Activated CD8-positive, alpha-beta memory T cell treated with anti-CD3 and anti-CD28 coated beads, Interleukin-2, amount 50 U/mL, for 4 hours (primary cell): Measurements from ENCODE around the gene NLN.
"Not testable (repeated sequence)": the region's sequence is repeated elsewhere in the genome, so short reads cannot be mapped to it uniquely, and the experiment has no call there.

ENCODE experiments used
- DNase-seq: peaks from one replicate; pipeline ENCODE4 v3.0.0-alpha.2; 2020

The NLN gene

GRCh38 chr5:65775476-65775875, 53.5 kb downstream of the NLN start:
- no peak for DNase-seq

DNA sequence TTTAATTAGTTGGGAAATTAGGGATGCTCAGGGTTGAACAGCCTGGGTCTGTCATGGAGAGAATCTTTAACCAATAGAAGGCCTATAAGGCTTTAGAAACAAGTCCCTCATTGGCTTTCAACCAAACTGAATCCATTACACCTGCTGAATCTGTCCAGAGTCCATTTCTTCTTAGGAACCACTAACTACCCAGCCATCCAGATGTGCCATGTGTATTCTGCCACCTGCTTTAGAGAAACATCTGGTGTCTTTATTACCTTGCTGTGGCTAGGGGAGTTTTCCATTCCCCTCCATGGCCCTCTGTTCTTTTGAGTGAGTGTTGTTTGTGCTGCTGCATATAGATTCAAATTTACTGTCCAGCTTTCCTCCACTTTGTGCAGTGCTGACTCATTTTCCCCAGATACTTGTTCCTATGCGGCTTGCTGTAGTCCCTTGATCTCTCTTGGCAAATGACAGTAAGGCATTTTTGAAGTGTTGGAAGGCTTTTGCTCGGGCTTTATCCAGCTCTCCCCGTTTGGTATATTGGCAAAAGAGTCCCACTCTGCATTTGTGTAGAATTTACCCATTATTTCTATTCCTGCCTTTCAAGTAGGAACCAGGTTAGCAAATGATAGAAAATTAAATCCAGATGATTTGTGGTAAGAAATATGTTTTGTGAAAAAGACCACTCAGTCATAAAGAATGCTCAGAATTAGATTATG, 54.6 kb downstream of the NLN start:
- DNase-seq = no peak

GRCh38 chr5:65778126-65778525, 56.1 kb downstream of the NLN start:
- DNase-seq = no peak

DNA sequence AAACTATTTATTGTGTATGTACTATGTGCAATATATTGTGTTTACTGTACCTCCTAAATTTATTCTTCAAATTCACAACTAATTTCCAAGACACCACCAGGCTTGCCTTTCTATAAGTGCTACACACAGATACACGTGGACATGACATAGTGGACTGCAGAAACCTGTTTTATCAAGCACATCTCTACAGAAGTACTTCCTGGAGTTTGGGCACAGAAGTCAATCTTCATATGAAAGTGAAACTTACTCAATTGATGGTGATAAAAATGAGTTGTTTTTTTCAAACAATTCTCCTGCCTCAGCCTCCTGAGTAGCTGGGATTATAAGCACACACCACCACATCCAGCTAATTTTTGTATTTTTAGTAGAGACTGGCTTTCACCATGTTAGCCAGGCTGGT, 57.6 kb downstream of the NLN start:
- DNase-seq = no peak

DNA sequence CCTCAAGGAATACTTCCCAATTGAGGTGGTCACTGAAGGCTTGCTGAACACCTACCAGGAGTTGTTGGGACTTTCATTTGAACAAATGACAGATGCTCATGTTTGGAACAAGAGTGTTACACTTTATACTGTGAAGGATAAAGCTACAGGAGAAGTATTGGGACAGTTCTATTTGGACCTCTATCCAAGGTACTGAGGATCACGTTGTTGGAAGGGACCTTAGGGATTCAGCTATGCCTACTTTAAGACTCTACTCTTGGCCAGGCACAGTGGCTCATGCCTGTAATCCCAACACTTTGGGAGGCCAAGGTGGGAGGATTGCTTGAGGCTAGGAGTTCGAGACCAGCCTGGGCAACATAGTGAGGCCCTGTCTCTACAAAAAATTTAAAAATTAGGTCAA, 66.3 kb downstream of the NLN start:
- not testable (repeated sequence) for DNase-seq

- no peak for DNase-seq
Measured at GRCh38 chr5:65790371-65791163, 68.6 kb downstream of the NLN start.

DNA sequence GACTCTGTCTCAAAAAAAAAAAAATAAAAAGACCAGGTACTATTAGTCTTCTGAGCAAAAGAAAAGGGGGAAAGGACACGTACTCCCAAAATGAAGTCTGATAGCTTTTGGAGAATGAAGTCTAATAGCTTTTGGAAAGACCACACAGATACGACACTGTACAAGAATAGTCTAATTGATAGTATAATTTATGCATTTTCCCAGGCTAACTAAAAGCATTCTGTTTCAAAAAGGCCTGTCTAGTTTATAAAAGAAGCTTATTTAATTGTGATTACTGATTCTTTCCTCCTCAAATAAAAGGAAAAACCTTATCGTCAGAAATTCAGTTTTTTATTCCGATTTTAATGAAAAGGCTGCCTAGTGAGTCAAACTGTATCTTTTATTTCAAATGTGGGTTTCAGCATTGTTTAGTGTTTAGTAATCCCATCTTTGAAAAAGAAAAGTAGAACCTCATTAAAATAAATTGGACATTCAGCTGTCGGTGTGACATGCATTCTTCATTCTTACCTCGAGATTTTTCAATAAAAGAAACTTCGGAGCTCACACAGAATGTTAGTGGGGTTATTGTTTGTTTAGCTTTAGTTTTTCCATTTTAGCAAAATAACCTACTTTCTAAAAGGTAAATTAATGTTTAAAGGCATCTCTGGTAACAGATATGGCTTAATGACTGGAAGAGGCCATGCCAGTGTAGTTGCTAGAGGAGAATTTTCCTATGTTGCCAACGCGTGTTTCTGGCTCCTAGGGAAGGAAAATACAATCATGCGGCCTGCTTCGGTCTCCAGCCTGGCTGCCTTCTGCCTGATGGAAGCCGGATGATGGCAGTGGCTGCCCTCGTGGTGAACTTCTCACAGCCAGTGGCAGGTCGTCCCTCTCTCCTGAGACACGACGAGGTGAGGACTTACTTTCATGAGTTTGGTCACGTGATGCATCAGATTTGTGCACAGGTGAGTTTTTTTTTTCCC, 70.0 kb downstream of the NLN start:
- no peak for DNase-seq

GRCh38 chr5:65796269-65796668, 74.3 kb downstream of the NLN start:
- DNase-seq = no peak

- DNase-seq = no peak
Measured at GRCh38 chr5:65796751-65797316, 74.8 kb downstream of the NLN start.

DNA sequence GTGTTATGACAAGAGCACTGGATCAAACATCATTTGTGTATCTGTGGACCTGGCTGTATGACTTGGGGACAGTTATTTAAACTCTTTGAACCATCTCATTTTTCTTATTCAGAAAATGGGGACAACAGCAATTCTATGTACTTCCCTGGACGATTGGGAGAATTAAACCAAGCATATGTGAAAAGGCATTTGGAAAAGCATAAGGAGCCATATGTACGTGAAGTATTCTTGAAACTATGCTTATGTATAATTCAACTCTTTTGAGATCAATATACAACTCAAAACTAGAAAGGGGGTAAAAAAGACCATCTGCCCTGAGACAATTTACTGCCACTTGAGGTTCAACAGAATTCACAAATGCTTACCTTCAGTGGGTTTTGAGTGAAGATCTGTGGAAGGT, 75.5 kb downstream of the NLN start:
- no peak for DNase-seq

DNA sequence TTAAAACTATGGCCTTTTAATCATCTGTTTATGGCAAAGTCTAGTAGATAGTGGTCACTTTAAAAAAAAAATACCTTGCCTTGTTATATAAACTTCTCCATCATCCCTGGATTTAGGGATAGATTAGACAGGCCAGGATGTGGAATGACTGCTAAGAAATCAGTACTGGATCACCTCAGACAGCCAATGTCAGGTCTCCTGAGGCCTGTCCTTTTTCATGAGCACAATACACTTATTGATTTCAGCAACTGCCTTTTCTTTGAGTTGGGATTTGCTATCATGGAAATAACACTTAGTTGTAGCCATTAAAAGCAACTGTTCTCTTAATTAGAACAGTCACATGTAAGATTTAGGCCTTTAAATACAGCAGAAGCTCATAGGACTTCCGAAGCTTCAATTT, 77.9 kb downstream of the NLN start:
- no peak for DNase-seq

DNA sequence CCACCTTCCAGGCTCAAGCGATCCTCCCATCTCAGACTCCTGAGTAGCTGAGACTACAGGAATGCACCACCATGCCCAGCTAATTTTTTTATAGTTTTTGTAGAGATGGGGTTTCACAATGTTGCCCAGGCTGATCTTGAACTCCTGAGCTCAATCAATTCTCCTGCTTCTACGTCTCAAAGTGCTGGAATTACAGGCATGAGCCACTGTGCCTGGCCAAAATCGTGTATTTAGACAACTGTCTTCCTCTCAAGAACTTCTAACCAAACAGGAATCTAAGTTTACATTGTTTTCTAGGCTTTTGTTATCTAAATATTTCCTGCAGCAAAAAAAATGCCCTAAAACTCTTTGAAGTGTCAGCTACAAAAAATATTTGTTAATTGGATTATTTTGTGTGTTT, 78.8 kb downstream of the NLN start:
- no peak for DNase-seq

DNA sequence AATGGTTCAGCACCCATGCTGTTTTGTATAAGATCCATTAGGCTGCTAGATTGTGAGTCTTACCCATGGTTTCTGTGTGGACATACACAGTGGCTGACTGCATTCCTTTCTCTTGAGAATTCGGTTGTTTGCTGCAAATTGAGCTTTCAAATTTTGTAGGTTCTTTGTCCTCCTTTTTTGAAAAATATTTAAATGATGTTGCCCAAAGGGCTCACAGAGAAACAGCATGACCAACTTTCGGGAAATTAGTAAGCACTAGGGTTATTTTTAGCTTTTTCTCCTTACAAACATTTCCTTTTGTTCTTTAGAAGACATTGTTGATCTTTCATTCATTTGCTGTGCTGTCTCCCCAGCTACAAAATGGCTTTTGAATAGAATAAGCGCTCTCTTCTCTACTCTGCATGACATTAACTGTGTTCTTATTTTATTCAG, 79.4 kb downstream of the NLN start:
- no peak for DNase-seq

GRCh38 chr5:65802080-65802479, 80.1 kb downstream of the NLN start:
- no peak for DNase-seq

GRCh38 chr5:65802820-65803219, 80.8 kb downstream of the NLN start:
- no peak for DNase-seq

- DNase-seq = no peak
Measured at GRCh38 chr5:65803699-65804391, 81.8 kb downstream of the NLN start.

DNA sequence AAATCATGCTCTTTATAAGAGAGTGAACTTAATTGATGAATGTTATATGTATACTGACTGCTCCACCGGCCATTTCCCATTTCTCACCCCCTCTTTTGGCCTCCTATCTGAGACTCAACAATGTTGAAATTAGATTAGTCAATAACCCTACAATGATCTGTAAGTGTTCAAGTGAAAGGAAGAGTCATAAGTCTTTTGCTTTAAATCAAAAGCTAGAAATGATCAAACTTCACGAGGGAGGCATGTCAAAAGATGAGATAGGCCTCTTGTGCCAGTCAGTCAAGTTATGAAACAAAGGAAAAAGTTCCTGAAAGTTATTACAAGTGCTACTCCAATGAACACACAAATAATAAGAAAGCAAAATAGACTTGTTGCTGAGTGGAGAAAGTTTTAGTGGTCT, 83.1 kb downstream of the NLN start:
- no peak for DNase-seq

DNA sequence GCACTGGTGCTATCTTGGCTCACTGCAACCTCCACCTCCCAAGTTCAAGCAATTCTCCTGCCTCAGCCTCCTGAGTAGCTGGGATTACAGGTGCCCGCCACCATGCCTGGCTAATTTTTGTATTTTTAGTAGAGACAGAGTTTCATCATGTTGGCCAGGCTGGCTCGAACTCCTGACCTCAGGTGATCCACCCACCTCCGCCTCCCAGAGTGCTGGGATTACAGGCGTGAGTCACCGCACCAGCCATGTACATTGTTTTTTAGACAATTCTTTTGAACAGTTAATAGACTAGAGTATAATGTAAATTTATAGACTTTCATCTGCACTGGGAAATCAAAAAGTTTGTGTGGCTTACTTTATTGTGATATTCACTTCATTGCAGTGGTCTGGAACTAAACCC, 85.5 kb downstream of the NLN start:
- DNase-seq = not testable (repeated sequence)

DNA sequence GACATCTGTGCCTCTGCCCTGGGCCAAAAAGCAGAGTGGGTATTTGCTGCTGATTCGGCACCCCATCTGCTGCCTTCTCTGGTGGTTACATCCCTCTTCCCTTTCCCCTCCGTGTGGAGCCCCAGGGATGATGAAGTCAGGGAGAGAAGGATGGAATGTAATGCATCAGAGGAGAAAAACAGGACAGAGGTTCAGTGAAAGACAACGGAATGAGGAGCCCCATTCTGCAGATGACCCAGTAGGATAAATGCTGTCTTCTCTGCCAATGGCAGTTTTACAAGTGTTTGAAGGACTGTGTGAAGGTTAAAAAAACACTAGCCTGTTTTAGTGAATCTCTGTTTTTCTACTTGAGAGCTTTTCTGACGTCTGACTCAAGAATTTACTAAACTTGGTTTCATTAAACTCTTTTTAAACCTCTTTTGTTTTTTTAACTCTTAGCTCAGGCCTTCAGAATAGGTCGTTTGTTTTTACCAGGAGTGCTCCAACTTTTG, 86.3 kb downstream of the NLN start:
- DNase-seq = no peak

- no peak for DNase-seq
Measured at GRCh38 chr5:65808818-65809217, 86.8 kb downstream of the NLN start.

DNA sequence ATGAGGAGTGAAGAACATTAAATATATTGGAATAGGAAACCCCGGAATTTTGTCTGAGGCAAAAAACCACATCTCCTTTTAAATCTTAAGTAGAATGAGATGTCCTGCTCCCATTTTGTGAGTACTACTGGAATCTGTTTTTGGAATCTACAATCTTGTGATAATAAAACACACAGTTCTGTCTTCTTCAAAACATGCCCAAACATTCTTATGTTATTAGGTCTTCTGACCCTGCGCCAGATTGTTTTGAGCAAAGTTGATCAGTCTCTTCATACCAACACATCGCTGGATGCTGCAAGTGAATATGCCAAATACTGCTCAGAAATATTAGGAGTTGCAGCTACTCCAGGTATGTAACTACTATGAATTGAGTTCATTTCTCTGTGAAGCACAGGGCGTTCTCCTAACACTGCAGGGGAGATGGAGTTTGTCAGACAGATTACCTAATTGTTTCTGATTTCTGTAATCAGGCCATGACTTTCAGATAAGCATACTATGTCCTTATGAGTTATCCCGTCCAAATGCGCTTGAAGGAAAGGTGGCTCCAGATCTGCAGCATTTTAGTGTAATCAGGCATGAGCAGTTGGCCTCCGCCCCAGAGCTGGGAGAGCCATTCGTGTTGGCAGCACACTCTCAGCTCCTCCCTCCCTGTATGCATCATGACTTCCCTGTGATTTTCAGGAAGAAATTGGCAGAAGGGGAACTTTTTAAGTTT, 88.0 kb downstream of the NLN start:
- DNase-seq = no peak

DNA sequence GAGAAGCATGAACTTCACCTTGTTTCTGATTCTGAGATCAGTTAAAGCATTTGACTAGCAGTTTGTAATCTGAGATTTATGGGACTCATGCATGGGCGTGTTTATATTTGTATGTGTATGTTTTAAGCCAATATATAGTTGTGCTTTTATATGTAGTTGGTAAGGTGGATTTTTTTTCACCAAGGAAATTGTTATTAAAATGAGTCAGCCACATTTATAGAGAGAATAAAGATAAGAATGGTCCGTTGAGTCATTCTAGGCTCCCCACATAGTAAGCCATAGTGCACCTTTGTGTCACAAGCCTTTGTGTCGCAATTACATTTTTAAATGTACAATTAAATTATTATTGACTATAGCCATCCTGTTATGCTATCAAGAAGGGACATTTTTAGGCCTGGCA, 89.0 kb downstream of the NLN start:
- DNase-seq = no peak
